Measurements from ENCODE around the gene RBM34.

GRCh38 chr1:235101558-235102258 lies 59.3 kb downstream of the RBM34 start:
- no peak for TF ChIP-seq POLR2A (IDR thresholded peaks at IDR 0.05)
- TF ChIP-seq, protein P1, sequence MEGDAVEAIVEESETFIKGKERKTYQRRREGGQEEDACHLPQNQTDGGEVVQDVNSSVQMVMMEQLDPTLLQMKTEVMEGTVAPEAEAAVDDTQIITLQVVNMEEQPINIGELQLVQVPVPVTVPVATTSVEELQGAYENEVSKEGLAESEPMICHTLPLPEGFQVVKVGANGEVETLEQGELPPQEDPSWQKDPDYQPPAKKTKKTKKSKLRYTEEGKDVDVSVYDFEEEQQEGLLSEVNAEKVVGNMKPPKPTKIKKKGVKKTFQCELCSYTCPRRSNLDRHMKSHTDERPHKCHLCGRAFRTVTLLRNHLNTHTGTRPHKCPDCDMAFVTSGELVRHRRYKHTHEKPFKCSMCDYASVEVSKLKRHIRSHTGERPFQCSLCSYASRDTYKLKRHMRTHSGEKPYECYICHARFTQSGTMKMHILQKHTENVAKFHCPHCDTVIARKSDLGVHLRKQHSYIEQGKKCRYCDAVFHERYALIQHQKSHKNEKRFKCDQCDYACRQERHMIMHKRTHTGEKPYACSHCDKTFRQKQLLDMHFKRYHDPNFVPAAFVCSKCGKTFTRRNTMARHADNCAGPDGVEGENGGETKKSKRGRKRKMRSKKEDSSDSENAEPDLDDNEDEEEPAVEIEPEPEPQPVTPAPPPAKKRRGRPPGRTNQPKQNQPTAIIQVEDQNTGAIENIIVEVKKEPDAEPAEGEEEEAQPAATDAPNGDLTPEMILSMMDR (IDR thresholded peaks at IDR 0.05), result no peak
